Thyroid gland (tissue), 4 donors: ENCODE measurements around the gene CDC25B. TPM values are rescaled to one million over a fixed set of nuclear protein-coding genes. Genes with fewer than 3 reads are reported as not detected.
"Not testable (repeated sequence)": the region's sequence is repeated elsewhere in the genome, so short reads cannot be mapped to it uniquely, and the experiment has no call there.

Experiments used
- DNase-seq, 2 donors: peaks; one replicate each; pipeline ENCODE4 v3.0.0-alpha.2; 2019
- H3K27ac ChIP-seq, 3 donors: fragments of 200-600 bp; sonication (generic); 1 replicate in 2 of 3; 2 replicates in 1 of 3; pipeline ENCODE4 v1.5.1; 2016 to 2019; ENCODE audit warnings: mild to moderate bottlenecking in 1 of 3, moderate library complexity in 1 of 3
- H3K27me3 ChIP-seq: fragments of 200-600 bp; sonication (generic); one replicate; pipeline ENCODE4 v1.5.1; 2019
- H3K36me3 ChIP-seq, 2 donors: fragments of 200-600 bp; sonication (generic); one replicate each; pipeline ENCODE4 v1.5.1; 2016 to 2019
- H3K4me1 ChIP-seq, 2 donors: fragments of 200-600 bp; sonication (generic); one replicate each; pipeline ENCODE4 v1.5.1; 2017 to 2019
- H3K4me3 ChIP-seq, 3 donors: fragments of 200-600 bp; sonication (generic); replicated peaks in 1 of 3; 1 replicate in 2 of 3; 2 replicates in 1 of 3; pipeline ENCODE4 v1.5.1; 2016; ENCODE audit warnings: mild to moderate bottlenecking in 1 of 3
- H3K9me3 ChIP-seq: fragments of 200-600 bp; sonication (generic); one replicate; pipeline ENCODE4 v1.5.1; 2017
- CTCF ChIP-seq, 6 experiments: fragments of 200-600 bp in 3 of 6; fragments of 450-650 bp in 3 of 6; sonication (generic) in 3 of 6; IDR thresholded peaks; one replicate each; pipeline ENCODE4 v1.5.1; 2016 to 2019; ENCODE audit warnings: antibody characterized with exemption in 6 of 6, mild to moderate bottlenecking in 2 of 6, inconsistent platforms in 1 of 6, moderate library complexity in 1 of 6
- POLR2A ChIP-seq, 2 donors: fragments of 450-650 bp; IDR thresholded peaks; one replicate each; pipeline ENCODE4 v1.6.1; 2017; ENCODE audit warnings: antibody characterized with exemption in 2 of 2, mild to moderate bottlenecking in 2 of 2, moderate library complexity in 1 of 2
- WGBS, 2 donors: methylation state at CpG; one replicate each; pipeline ENCODE4 v1.1.5; 2017; 5-methylcytosine and 5-hydroxymethylcytosine counted together
- intact Hi-C: fragments of 100-400 bp; cut with DNase I; formaldehyde crosslinking; loops from one replicate; pipeline ENCODE4 v1.15.1; 2023
- total RNA-seq, 4 donors: library from RNA; depleted of rRNA; stranded (reverse); fragments of >200 nt; gene quantifications; one replicate each; pipeline ENCODE4 v1.2.3, GENCODE V29; 2016

CDC25B gene
- total RNA-seq, 4 donors from 2014 or later, result 23.7 to 43.9 (median 27.8) TPM

- TF ChIP-seq POLR2A (IDR thresholded peaks at IDR 0.05), result no peak
- no peak for TF ChIP-seq CTCF (IDR thresholded peaks at IDR 0.05)
- Histone ChIP-seq H3K36me3 (no peaks in the 10 kb centered on the region), H3K4me1 (no peaks in the 10 kb centered on the region), H3K27me3 (no peaks in the 10 kb centered on the region), H3K4me3 (no peak overlapping the region), H3K9me3 (no peaks in the 10 kb centered on the region), H3K27ac (no peak overlapping the region)
- intact Hi-C loops, result no loop called here
- 84 to 87% methylated on average over 3 of the region's 3 CpGs for WGBS, 2 donors
- no peak for DNase-seq
These were observed 43.2 kb downstream of the CDC25B start for GRCh38 chr20:3839328-3839727.

GRCh38 chr20:3840201-3840600 is 44.1 kb downstream of the CDC25B start:
- H3K4me3 ChIP-seq, H3K4me1 ChIP-seq, DNase-seq, H3K27ac ChIP-seq, intact Hi-C loops, H3K9me3 ChIP-seq, H3K27me3 ChIP-seq, H3K36me3 ChIP-seq: not testable (repeated sequence)
- WGBS, 2 donors, result 89 to 93% methylated on average over 7 of the region's 7 CpGs

GRCh38 chr20:3842348-3842930 is 46.3 kb downstream of the CDC25B start:
- Histone ChIP-seq H3K27ac (no peak overlapping the region), H3K36me3 (no peaks in the 10 kb centered on the region), H3K27me3 (no peaks in the 10 kb centered on the region), H3K4me1 (peaks cover 0 to under 1% of the 10 kb centered on the region in 2 donors), H3K4me3 (no peak overlapping the region), H3K9me3 (no peaks in the 10 kb centered on the region)
- intact Hi-C loops, result no loop called here
- WGBS, 2 donors, result 89 to 93% methylated on average over 7 of the region's 7 CpGs
- TF ChIP-seq CTCF (IDR thresholded peaks at IDR 0.05), result no peak
- no peak for TF ChIP-seq POLR2A (IDR thresholded peaks at IDR 0.05)
- no peak for DNase-seq

GRCh38 chr20:3843490-3843889 is 47.4 kb downstream of the CDC25B start:
- intact Hi-C loops, result no loop called here

GRCh38 chr20:3843990-3844619 is 48.0 kb downstream of the CDC25B start:
- H3K36me3 ChIP-seq, H3K4me1 ChIP-seq, H3K9me3 ChIP-seq, intact Hi-C loops, H3K4me3 ChIP-seq, H3K27me3 ChIP-seq, DNase-seq, H3K27ac ChIP-seq: not testable (repeated sequence)
- 93 to 96% methylated on average over 9 of the region's 9 CpGs for WGBS, 2 donors

More at GRCh38 chr20:3843490-3843889, 47.4 kb downstream of the CDC25B start:
- WGBS, 2 donors, result 69 to 76% methylated on average over 5 of the region's 5 CpGs
- no peak for DNase-seq
- no peak for TF ChIP-seq CTCF (IDR thresholded peaks at IDR 0.05)
- TF ChIP-seq POLR2A (IDR thresholded peaks at IDR 0.05), result no peak
- H3K9me3 ChIP-seq, result no peaks in the 10 kb centered on the region
- H3K36me3 ChIP-seq, result no peaks in the 10 kb centered on the region
- H3K4me1 ChIP-seq, result peaks cover 0 to 6% of the 10 kb centered on the region in 2 donors
- no peak overlapping the region for H3K27ac ChIP-seq
- no peaks in the 10 kb centered on the region for H3K27me3 ChIP-seq
- no peak overlapping the region for H3K4me3 ChIP-seq

GRCh38 chr20:3846378-3846739 is 50.2 kb downstream of the CDC25B start:
- Histone ChIP-seq H3K9me3 (no peaks in the 10 kb centered on the region), H3K4me3 (peak overlapping the region; percentile 81 to 89 (median 83)), H3K4me1 (peaks cover 0 to 6% of the 10 kb centered on the region in 2 donors), H3K27ac (peak overlapping the region; percentile 88 to 93 (median 93)), H3K27me3 (no peaks in the 10 kb centered on the region), H3K36me3 (no peaks in the 10 kb centered on the region)
- WGBS, 2 donors, result 0% methylated on average over 18 of the region's 22 CpGs; no CpG with 5 or more reads in 1 of the 2 donors
- intact Hi-C loops, result no loop called here
- no peak for DNase-seq
- TF ChIP-seq CTCF (IDR thresholded peaks at IDR 0.05) (no peak), POLR2A (IDR thresholded peaks at IDR 0.05) (no peak)
